Ureter (tissue), 1 donor: ENCODE measurements around the gene HOXB3. TPM values are rescaled to one million over a fixed set of nuclear protein-coding genes. Genes with fewer than 3 reads are reported as not detected.

Experiments used
- DNase-seq: peaks from one replicate; pipeline ENCODE4 v3.0.0-alpha.2; 2020; ENCODE audit warnings: low spot score
- total RNA-seq: library from RNA; stranded (reverse); gene quantifications from one replicate; pipeline ENCODE4 v1.2.4, GENCODE V29; 2023
- donor health status: DM: yes; HTN: yes; CAD: no.

The HOXB3 gene
- total RNA-seq, 1 donor from 2014 or later: 179 TPM

DNA sequence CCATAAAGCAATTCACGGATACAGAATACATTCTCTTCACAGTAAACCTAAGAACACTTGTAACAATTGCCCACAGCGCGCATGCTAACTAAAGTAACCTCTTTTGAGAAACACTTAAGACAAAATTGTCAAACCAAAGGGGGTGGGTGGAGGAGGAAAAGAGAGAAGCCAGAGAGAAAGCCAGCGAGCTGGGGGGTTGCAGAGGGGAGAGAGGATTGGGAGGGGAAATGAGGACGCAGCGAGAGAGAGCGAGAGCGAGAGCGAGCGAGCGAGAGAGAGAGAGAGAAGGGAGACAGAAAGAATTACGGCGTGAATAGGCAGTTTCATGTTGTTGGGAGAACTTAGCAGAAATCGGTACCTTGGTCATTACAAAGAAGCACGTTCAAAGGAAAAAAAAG lies 22.4 kb upstream of the HOXB3 start:
- DNase-seq: no peak

GRCh38 chr17:48611681-48612455 lies 21.8 kb upstream of the HOXB3 start:
- no peak for DNase-seq

DNA sequence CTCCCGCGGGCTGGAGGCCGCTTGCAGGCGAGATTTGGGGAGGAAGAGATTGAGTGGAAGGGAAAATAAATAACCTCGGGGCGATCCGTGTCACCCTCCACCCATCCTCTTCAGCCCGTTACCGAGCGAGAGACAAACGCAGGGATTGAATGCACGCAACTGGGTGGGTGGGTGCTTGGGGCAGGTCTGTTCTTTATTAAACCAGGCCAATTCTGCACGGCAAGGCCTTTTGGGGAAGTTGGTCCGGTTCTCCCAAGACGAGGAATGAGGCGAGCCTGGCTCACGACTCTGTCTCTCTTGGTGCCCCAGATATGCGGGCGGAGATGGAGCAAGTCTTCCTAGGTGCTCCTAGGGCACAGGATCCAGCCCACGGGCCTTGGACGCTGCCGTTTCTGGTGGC lies 21.2 kb upstream of the HOXB3 start:
- DNase-seq: no peak

DNA sequence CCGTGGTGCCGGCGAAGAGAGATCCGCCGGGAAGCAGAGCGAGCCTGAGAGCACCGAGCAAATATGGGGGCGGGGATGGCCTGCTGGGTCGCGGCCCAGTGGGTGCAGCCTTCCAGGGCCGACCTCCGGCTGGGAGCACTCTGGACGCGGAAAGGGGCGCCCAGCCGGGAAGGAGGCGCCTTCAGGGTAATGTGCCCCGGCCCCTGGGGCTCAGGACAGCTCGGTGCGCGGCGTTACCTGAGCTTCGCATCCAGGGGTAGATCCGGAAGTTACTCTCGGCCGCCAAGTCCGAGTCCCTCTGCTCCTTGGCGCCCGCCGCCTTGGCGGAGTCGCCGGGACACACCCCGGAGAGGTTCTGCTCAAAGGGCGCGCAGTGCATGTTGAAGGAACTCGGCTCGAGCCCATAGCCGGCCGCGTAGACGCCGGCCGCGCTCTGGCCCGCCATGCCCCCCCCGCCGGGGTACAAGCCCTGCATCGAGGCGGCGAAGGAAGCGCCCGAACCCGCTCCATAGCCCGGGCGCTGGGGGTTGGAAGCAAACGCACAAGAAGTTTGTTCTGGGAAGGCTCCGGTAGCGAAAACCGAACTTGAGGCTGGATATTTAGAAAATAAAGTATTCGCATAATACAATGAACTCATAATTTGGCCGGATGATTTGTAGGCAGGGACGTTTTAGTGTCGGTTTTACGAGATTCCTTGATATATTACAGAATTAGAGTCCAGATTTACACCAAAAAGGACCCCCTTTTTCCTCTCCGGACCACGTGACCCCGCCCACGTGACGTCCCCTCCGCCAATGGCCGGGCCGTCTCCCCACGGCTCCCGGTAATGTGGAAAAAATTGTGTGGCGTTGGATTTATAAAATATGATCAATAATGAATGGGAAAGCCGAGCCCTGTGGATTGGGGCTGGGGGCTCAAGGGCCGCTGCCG lies 20.5 kb upstream of the HOXB3 start, which contains the start of gene HOXB7:
Gene HOXB7 (minus strand): TSS at position 736 of the 930 bp plus-strand sequence. CDS start 99 bp downstream, at position 637.
- peak; percentile 82 for DNase-seq

- no peak for DNase-seq
These were observed 19.8 kb upstream of the HOXB3 start for GRCh38 chr17:48609759-48610281.

GRCh38 chr17:48609033-48609432 lies 19.0 kb upstream of the HOXB3 start:
- no peak for DNase-seq

- DNase-seq: no peak
These were observed 18.4 kb upstream of the HOXB3 start for GRCh38 chr17:48608494-48608834.

DNA sequence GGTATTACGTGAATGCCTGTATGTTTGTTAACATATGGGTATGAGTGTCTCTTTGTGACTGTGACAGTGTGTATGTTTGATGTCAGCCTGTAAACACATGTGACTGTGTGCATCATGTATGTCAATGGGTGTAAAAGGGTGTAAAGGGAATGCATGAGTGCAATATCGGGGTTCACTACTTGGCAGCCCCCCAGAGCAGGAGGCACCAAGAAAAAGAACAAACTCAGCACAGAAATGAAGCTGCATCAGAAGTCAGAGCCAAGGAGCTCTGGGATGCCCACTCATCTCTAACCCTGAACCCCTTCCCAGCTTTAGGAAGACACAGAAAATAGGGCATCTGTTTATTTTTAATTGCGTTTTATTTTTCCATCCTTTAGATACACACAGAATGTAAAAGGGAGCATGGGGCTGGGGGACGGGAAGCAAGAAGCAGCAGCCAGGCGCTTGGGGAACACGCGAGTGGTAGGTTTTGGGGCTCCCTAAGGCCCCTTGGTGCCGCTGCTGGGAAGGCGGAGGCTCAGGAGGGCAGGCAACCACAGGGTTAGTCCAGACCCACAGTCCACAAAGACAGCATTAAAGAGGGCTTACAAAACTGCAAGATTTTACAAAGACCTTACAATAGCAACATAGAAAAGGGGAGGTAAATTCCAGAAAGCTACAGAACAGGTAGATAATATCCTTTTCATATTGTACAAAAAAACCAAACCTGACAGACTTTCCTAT lies 17.0 kb upstream of the HOXB3 start:
- no peak for DNase-seq

DNA sequence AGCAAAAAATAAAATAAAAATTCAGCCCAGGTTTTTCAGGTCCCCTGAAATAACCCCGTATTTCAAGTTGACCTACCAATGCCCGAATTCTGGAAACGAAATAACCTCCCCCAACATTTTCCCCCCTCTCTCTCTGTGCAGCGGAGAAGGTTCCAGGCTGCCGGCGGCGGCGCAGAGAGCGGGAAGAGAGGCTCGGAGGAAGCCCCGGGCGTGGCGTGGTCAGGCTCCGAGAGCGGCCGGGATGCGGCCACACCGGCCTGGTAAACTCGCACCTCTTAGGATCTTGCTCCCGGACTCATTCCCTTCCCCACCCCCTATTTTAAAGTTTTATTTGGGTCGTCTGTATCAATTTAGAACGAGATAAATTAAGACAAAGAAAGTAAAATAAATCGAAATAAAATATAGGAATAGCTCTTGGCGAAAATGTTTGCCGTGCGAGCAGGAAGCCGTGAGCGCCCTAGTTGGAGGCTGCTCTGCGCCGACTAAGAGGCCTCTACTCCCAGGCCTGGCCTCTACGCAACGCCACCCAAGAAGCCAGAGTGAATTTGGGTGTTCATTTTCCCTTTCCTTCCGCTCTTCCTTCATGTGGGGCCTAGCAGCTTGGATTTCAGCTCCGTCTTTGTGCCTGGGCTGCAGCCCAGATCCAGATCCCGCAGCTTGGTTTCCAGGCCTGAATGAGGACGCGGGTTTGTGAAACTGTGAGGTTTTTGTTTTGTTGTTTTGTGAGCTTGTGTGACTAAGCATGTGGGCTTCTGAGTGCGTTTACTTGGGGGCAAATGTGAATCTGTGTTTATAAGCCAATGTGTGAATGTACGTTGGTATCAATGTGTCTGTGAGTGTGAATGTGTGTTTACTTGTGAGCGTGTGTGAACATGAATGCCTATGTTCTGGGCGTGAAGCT lies 16.2 kb upstream of the HOXB3 start:
- DNase-seq: no peak

DNA sequence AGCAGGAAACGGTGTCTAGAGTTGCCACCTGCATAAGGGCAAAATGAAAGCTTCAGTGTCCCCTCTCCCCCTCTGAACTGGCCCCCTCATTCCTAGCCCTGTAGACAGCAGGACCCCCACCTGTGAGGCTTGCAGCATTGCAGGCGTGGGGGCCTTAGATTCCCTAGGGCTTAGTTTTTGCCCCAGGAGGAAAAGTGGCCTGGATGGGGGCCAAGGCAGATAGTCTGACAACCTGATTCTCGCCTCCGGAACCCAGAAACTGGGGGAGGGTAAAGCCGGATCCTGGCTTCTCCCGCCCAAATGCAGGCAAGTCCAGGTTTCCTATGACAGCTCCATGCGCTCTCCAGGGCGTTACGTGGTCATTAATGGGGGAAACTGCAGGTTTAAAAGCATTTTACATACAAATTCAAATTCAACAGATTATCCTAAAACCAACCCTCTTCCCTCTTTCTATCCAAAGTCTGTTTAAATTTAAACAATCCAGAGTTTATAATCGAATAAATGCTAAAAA lies 15.4 kb upstream of the HOXB3 start:
- no peak for DNase-seq

DNA sequence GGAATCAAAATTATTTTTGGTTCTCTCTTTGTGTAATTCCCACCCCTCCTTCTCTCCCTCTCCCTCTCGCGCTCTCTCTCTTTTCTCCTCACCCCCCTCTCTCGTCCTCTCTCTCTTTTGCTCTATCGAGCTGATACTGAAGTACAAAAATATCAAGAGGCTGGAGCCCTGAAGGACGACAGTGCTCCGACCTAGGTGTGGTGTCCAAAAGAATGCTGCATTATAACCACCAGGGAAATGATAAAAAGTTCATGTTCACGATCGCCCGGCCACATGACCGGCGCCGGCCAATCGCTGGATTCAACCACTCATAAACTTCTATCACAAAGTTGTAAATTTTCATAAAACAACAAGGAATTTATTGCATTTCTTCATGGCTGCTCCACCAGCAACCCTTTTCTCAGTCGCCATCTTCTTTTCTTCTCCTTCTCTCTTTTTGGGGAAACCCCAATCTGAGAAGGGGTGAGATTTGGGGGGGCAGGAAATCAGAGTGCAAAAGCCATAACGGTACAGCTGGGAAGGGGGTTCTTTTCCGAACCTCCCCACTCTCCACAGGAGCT lies 14.8 kb upstream of the HOXB3 start, which contains the start of gene HOXB6:
Gene HOXB6 (minus strand): TSS at position 217 of the 560 bp plus-strand sequence. CDS start 6,836 bp downstream, outside the sequence.
- no peak for DNase-seq

DNA sequence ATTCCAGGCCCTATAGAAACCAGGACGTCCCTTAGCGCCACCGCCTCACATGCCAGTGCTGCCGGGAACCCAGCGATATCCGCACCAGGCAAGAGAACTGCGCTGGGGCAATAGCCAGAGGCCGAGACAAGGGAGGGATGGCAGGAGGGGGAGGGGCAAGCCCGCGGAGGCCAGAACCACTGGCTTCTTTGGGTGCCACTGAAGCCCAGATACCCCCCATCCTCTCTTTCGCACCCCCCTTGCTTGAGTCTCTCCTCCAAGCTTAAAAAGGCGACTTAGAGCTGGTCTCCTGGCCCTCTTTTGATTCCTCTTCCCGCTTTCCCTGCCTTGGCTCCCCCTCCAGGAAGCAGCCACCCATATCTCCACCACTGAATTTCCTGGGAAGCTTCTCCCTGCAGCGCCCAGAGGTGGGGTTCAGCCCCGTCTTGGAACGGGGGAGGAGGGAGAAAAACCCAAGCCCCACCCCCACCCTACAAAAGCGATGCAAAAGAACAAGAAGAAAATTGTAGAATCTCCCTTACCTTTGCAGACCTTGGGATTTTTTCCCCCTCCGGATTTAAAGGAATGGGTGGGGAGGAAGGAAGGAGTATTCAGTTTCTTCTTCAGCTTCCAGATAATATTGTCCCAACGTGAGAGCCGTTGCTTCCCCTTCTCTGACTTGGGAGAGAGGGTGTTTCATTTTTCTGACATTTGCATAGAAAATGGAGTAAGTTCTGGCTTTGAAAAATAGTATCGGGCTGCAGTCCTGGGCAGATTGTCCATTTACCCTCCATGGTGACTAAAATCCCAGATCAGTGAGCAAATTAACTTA lies 14.1 kb upstream of the HOXB3 start:
- DNase-seq: no peak

GRCh38 chr17:48601539-48602425 lies 11.7 kb upstream of the HOXB3 start:
- no peak for DNase-seq

DNA sequence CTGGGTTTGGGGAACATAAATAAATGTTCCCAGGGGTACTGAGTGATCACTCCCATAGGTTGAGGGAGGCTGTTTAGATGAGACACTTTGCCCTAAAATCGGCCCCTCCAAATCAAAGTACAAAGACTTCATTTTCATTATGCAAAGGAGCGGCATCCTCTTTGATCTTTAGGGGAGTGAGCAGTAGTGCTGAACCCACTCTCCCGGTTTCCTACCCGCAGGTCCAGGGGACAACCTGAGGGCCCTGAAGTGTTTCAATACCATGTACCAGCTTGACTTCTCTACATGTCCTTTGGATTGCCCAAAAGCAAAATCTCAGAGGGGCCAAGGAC lies 11.1 kb upstream of the HOXB3 start:
- DNase-seq: no peak

DNA sequence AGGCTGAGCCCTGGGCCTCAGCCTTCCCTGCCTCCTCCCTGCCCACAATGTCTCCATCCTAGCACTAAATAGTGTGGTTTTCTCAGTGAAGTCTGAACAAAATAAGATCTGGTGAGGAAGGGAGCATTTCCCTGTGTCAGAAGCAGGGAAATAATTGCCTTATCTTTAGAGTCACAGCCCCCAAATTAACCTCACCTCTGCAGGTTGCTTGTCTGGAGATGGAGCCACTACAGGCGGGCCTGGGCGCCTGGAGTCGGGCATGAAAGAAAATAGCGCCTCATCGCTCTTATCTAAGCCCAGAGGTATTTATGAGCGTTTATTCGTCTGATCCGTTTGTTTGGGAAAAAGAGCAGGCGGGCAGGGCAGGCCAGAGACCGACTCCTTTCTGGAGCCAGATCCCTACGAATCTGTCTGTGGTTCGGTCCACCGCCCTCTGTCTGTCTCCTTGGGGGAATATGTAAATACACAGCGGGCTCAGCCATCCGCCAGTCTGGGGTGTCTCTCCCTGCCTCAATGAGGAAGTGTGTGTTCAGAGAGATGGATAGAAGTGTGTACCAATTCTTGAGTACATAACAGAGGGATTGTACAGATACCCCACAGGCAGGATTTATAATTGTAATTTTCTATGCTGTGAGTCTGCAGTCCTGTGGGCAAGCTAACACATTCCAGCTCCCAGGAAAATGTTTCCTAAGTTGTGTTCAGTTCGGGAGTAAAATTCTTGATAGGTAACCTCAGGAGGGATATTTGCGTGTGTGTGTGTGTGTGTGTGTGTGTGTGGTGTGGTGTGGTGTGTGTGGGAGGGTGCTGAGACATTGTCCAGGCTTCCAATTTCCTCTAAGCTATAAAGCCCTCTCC lies 10.4 kb upstream of the HOXB3 start:
- DNase-seq: no peak

DNA sequence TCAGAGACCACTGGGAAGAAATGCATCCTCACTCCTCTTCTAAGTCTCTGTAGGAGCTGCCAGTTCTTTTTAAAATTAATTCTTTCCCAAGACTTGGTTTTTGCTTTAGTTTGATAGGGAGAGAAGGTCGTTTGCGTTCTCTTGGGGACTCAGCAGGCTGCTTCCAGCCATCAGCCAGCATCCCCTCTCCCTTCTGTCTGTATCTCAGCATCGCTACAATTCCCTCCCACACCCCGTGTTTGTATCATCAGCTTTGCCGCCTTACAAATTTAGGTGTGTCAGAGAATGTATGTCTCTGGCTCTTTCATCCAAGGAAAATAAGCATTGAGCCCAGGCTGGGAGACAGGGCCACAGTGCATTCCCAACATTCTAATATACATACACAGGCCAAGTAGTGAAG lies 9.3 kb upstream of the HOXB3 start:
- DNase-seq: no peak

- no peak for DNase-seq
These were observed 8.7 kb upstream of the HOXB3 start for GRCh38 chr17:48598736-48599135.
